ENCODE measurements around the gene PRPF4. TPM values are rescaled to one million over a fixed set of nuclear protein-coding genes. Genes with fewer than 3 reads are reported as not detected.

PRPF4 gene
- total RNA-seq, 1 donor, result 36.3 TPM

- DNase-seq (ENCODE audit: low read depth), result no peak
- H3K4me3 ChIP-seq (ENCODE audit: low read depth, low read length), result no peak overlapping the region
- TF ChIP-seq, protein P1, sequence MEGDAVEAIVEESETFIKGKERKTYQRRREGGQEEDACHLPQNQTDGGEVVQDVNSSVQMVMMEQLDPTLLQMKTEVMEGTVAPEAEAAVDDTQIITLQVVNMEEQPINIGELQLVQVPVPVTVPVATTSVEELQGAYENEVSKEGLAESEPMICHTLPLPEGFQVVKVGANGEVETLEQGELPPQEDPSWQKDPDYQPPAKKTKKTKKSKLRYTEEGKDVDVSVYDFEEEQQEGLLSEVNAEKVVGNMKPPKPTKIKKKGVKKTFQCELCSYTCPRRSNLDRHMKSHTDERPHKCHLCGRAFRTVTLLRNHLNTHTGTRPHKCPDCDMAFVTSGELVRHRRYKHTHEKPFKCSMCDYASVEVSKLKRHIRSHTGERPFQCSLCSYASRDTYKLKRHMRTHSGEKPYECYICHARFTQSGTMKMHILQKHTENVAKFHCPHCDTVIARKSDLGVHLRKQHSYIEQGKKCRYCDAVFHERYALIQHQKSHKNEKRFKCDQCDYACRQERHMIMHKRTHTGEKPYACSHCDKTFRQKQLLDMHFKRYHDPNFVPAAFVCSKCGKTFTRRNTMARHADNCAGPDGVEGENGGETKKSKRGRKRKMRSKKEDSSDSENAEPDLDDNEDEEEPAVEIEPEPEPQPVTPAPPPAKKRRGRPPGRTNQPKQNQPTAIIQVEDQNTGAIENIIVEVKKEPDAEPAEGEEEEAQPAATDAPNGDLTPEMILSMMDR (IDR thresholded peaks at IDR 0.05; ENCODE audit: insufficient read depth, low read depth, low read length), result no peak
Observed at GRCh38 chr9:113250807-113251206, 24.7 kb upstream of the PRPF4 start.

- TF ChIP-seq, protein P1 (IDR thresholded peaks at IDR 0.05; ENCODE audit: insufficient read depth, low read depth, low read length), result no peak
- no peak overlapping the region for H3K4me3 ChIP-seq (ENCODE audit: low read depth, low read length)
- no peak for DNase-seq (ENCODE audit: low read depth)
Observed at GRCh38 chr9:113254991-113255390, 20.5 kb upstream of the PRPF4 start.

DNA sequence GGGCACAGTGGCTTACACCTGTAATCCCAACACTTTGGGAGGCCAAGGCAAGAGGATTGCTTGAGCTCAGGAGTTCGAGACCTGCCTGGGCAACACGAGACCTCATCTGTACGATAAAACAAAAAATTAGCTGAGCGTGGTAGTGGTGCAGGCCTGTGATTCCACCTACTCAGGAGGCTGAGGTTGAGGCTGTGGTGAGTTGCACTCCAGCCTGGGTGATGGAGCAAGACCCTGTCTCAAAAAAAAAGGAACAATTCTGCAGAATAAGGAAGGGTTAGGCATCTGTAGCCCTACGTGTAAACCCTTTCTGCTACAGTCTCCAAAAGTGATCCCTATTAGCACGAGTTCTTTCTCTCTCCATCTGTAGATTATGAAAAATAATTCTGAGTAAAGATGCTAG lies 20.0 kb upstream of the PRPF4 start:
- no peak overlapping the region for H3K4me3 ChIP-seq (ENCODE audit: low read depth, low read length)
- no peak for DNase-seq (ENCODE audit: low read depth)
- TF ChIP-seq, protein P1 (IDR thresholded peaks at IDR 0.05; ENCODE audit: insufficient read depth, low read depth, low read length), result no peak

GRCh38 chr9:113257863-113258262 lies 17.6 kb upstream of the PRPF4 start:
- TF ChIP-seq, protein P1 (IDR thresholded peaks at IDR 0.05; ENCODE audit: insufficient read depth, low read depth, low read length), result no peak
- no peak overlapping the region for H3K4me3 ChIP-seq (ENCODE audit: low read depth, low read length)
- no peak for DNase-seq (ENCODE audit: low read depth)

DNA sequence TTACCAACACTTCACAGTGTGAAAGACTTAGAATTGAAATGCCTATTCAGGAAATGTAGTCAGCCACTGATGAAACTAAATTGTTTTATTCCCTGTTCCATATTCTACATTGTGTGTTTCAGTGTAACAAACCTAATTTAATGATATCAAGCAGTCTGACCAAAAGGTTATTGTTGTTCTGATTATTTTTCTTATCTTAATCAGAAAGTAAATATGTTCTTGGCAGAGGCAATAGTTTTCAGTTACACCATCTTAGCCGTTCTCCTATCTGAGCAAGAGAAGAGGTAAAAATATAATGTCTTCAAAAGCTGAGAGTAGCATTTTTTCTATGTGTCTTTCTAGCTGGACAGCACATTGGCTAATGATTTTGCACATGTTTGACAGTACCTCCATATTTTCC lies 17.2 kb upstream of the PRPF4 start:
- DNase-seq (ENCODE audit: low read depth), result no peak
- TF ChIP-seq, protein P1 (IDR thresholded peaks at IDR 0.05; ENCODE audit: insufficient read depth, low read depth, low read length), result no peak
- H3K4me3 ChIP-seq (ENCODE audit: low read depth, low read length), result no peak overlapping the region

GRCh38 chr9:113261917-113262671 lies 13.4 kb upstream of the PRPF4 start:
- no peak for DNase-seq (ENCODE audit: low read depth)
- TF ChIP-seq, protein P1 (IDR thresholded peaks at IDR 0.05; ENCODE audit: insufficient read depth, low read depth, low read length), result no peak

GRCh38 chr9:113266174-113266573 lies 9.3 kb upstream of the PRPF4 start:
- peak; percentile 18 for DNase-seq (ENCODE audit: low read depth)
- H3K4me3 ChIP-seq (ENCODE audit: low read depth, low read length), result no peak overlapping the region
- TF ChIP-seq, protein P1 (IDR thresholded peaks at IDR 0.05; ENCODE audit: insufficient read depth, low read depth, low read length), result no peak

More at GRCh38 chr9:113261917-113262671, 13.4 kb upstream of the PRPF4 start:
- H3K4me3 ChIP-seq (ENCODE audit: low read depth, low read length), result no peak overlapping the region
